NCI-H2171 (cell line): ENCODE measurements around the gene KCNN1.
"Not testable (repeated sequence)": the region's sequence is repeated elsewhere in the genome, so short reads cannot be mapped to it uniquely, and the experiment has no call there.

Source experiments
- DNase-seq: peaks from one replicate; lab custom pipeline; 2025; lab: John Stamatoyannopoulos, UW

Gene KCNN1

GRCh38 chr19:17966550-17967256, at the start of gene KCNN1:
TSS of gene KCNN1 (plus strand) at chr19:17967107. CDS start at chr19:17973889, 6,782 bp downstream.
- no peak for DNase-seq

GRCh38 chr19:17918151-17918550, 48.8 kb upstream of the KCNN1 start:
- not testable (repeated sequence) for DNase-seq

GRCh38 chr19:17919122-17919521, 47.8 kb upstream of the KCNN1 start:
- DNase-seq, result not testable (repeated sequence)

GRCh38 chr19:17920527-17920926, 46.4 kb upstream of the KCNN1 start:
- no peak for DNase-seq

- DNase-seq, result no peak
These were observed 44.8 kb upstream of the KCNN1 start for GRCh38 chr19:17922138-17922537.

- no peak for DNase-seq
These were observed 40.9 kb upstream of the KCNN1 start for GRCh38 chr19:17926044-17926443.

- DNase-seq, result no peak
These were observed 37.9 kb upstream of the KCNN1 start for GRCh38 chr19:17929056-17929455.

GRCh38 chr19:17931532-17932191, 35.2 kb upstream of the KCNN1 start:
- DNase-seq, result no peak

GRCh38 chr19:17932485-17933338, 34.2 kb upstream of the KCNN1 start, which contains the start of gene CCDC124:
TSS of gene CCDC124 (plus strand) at chr19:17933015. CDS start at chr19:17936421, 3,406 bp downstream.
- DNase-seq, result peak; percentile 91

GRCh38 chr19:17933414-17934129, 33.3 kb upstream of the KCNN1 start:
- DNase-seq, result no peak

- DNase-seq, result no peak
These were observed 30.5 kb upstream of the KCNN1 start for GRCh38 chr19:17936379-17936778.

- no peak for DNase-seq
These were observed 29.5 kb upstream of the KCNN1 start for GRCh38 chr19:17937371-17937900.

GRCh38 chr19:17938092-17938845, 28.6 kb upstream of the KCNN1 start:
- DNase-seq, result peak; percentile 42

GRCh38 chr19:17942181-17942580, 24.7 kb upstream of the KCNN1 start:
- no peak for DNase-seq

GRCh38 chr19:17942582-17943273, 24.2 kb upstream of the KCNN1 start:
- peak; percentile 61 for DNase-seq

- DNase-seq, result peak; percentile 82
These were observed 23.4 kb upstream of the KCNN1 start for GRCh38 chr19:17943274-17944221.

- DNase-seq, result no peak
These were observed 22.6 kb upstream of the KCNN1 start for GRCh38 chr19:17944301-17944700.

- no peak for DNase-seq
These were observed 19.7 kb upstream of the KCNN1 start for GRCh38 chr19:17946965-17947784.
